SK-N-SH (cell line): ENCODE measurements around the gene UST. TPM values are rescaled to one million over a fixed set of nuclear protein-coding genes. Genes with fewer than 3 reads are reported as not detected.

Experiments used
- CTCF ChIA-PET: fragments of 300-600, 350-600 bp; formaldehyde crosslinking; extraction: SDS; loops from one replicate; lab custom pipeline; 2021; lab: Yijun Ruan, JAX
- POLR2A ChIA-PET: fragments of 350-600 bp; sonication (Branson Sonifier 250); formaldehyde crosslinking; extraction: SDS; loops from one replicate; lab custom pipeline; 2020; ENCODE audit warnings: antibody characterized with exemption, inconsistent platforms; lab: Yijun Ruan, JAX
- DNase-seq: peaks from one replicate; pipeline ENCODE4 v3.0.0; 2012
- H2AFZ ChIP-seq: fragments of 200-600 bp; sonication (generic); 2 replicates; pipeline ENCODE4 v1.8.1; 2016; ENCODE audit warnings: antibody characterized with exemption, mild to moderate bottlenecking, low read depth
- H3F3A ChIP-seq: fragments of 200-600 bp; sonication (generic); replicated peaks from 2 replicates; pipeline ENCODE3; 2016; ENCODE audit warnings: antibody characterized with exemption, mild to moderate bottlenecking; ENCODE audit not compliant: insufficient read depth
- H3K27ac ChIP-seq, 2 experiments: fragments of 200-500 bp in 1 of 2; fragments of 200-600 bp in 1 of 2; sonication (Bioruptor generic) in 1 of 2; sonication (generic), shearing (Covaris generic) in 1 of 2; 2 replicates each; pipeline versions ENCODE4 v1.5.1 to v1.6.1; 2014 to 2016; ENCODE audit warnings: low read depth in 2 of 2, inconsistent platforms in 1 of 2, low read length in 1 of 2, mild to moderate bottlenecking in 1 of 2, mixed read lengths in 1 of 2
- H3K27me3 ChIP-seq: fragments of 200-600 bp; sonication (generic), shearing (Covaris generic); 2 replicates; pipeline ENCODE4 v1.6.1; 2016; ENCODE audit warnings: mixed run types; ENCODE audit not compliant: insufficient read depth
- H3K36me3 ChIP-seq, 2 experiments: fragments of 200-500 bp in 1 of 2; fragments of 200-600 bp in 1 of 2; sonication (Bioruptor generic) in 1 of 2; sonication (generic) in 1 of 2; replicated peaks in 1 of 2; 2 replicates each; pipeline versions ENCODE3 to v1.5.1; 2014 to 2016; ENCODE audit warnings: low read length in 1 of 2, mild to moderate bottlenecking in 1 of 2; ENCODE audit not compliant: insufficient read depth in 2 of 2, control insufficient read depth in 1 of 2
- H3K4me1 ChIP-seq, 2 experiments: fragments of 200-500 bp in 1 of 2; fragments of 200-600 bp in 1 of 2; sonication (Bioruptor generic) in 1 of 2; sonication (generic), shearing (Covaris generic) in 1 of 2; 2 replicates each; pipeline versions ENCODE4 v1.5.1 to v1.6.1; 2014 to 2016; ENCODE audit warnings: low read depth in 1 of 2, low read length in 1 of 2, mixed run types in 1 of 2; ENCODE audit not compliant: insufficient read depth in 2 of 2, control insufficient read depth in 1 of 2
- H3K4me2 ChIP-seq: fragments of 200-600 bp; sonication (generic), shearing (Covaris generic); 2 replicates; pipeline ENCODE4 v1.6.1; 2017; ENCODE audit warnings: mixed run types
- H3K4me3 ChIP-seq, 2 experiments: fragments of 200-500 bp in 1 of 2; fragments of 200-600 bp in 1 of 2; sonication (Bioruptor generic) in 1 of 2; sonication (generic), shearing (Covaris generic) in 1 of 2; 2 replicates each; pipeline versions ENCODE4 v1.5.1 to v1.8.1; 2014 to 2016; ENCODE audit warnings: low read depth in 2 of 2, inconsistent platforms in 1 of 2, low read length in 1 of 2, mild to moderate bottlenecking in 1 of 2, mixed read lengths in 1 of 2, moderate library complexity in 1 of 2
- H3K79me2 ChIP-seq: fragments of 200-600 bp; sonication (generic); 2 replicates; pipeline ENCODE4 v1.8.1; 2017; ENCODE audit warnings: mild to moderate bottlenecking; ENCODE audit not compliant: insufficient read depth
- H3K9ac ChIP-seq: fragments of 200-600 bp; sonication (generic); 2 replicates; pipeline ENCODE4 v1.6.1; 2017; ENCODE audit warnings: mixed run types
- H3K9me2 ChIP-seq: fragments of 200-600 bp; sonication (generic); 2 replicates; pipeline ENCODE4 v1.6.1; 2017; ENCODE audit warnings: mixed run types
- H3K9me3 ChIP-seq: fragments of 200-600 bp; sonication (generic); 2 replicates; pipeline ENCODE4 v1.6.1; 2017; ENCODE audit warnings: mixed run types, mild to moderate bottlenecking, moderate library complexity
- H4K20me1 ChIP-seq: fragments of 200-600 bp; sonication (generic); 2 replicates; pipeline ENCODE4 v1.6.1; 2017; ENCODE audit warnings: mild to moderate bottlenecking, mixed run types; ENCODE audit not compliant: insufficient read depth
- CHD2 ChIP-seq: fragments of 150-350 bp; IDR thresholded peaks from 2 replicates; pipeline ENCODE4 v1.6.1; 2018; ENCODE audit warnings: low read length; ENCODE audit not compliant: partially characterized antibody
- ELF1 ChIP-seq: IDR thresholded peaks from 2 replicates; pipeline ENCODE4 v1.4.0; 2012
- EP300 ChIP-seq, 2 experiments: IDR thresholded peaks; 2 replicates each; pipeline versions ENCODE4 v1.4.0 to v1.6.1; 2012; ENCODE audit warnings: borderline replicate concordance in 1 of 2, low read depth in 1 of 2, low read length in 1 of 2
- FOXM1 ChIP-seq: IDR thresholded peaks from 2 replicates; pipeline ENCODE4 v1.4.0; 2012; ENCODE audit warnings: low read depth, mild to moderate bottlenecking
- GATA2 ChIP-seq: sonication (generic); formaldehyde crosslinking; IDR thresholded peaks from 2 replicates; pipeline ENCODE4 v1.5.0; 2020; ENCODE audit warnings: mild to moderate bottlenecking, missing genetic modification reagents
- JUND ChIP-seq: IDR thresholded peaks from 2 replicates; pipeline ENCODE4 v1.4.0; 2012
- MXI1 ChIP-seq: IDR thresholded peaks from 2 replicates; pipeline ENCODE4 v1.6.1; 2012; ENCODE audit warnings: mild to moderate bottlenecking, low read depth, low read length, improper control_type of control experiment
- NFIC ChIP-seq: IDR thresholded peaks from 2 replicates; pipeline ENCODE4 v1.4.0; 2012; ENCODE audit warnings: borderline replicate concordance
- NRF1 ChIP-seq: IDR thresholded peaks from 2 replicates; pipeline ENCODE4 v1.6.1; 2012; ENCODE audit warnings: low read depth, mild to moderate bottlenecking, low read length
- POLR2AphosphoS5 ChIP-seq: IDR thresholded peaks from 2 replicates; pipeline ENCODE4 v1.6.1; 2012; ENCODE audit warnings: low read depth, low read length
- RAD21 ChIP-seq: IDR thresholded peaks from 2 replicates; pipeline ENCODE4 v1.6.1; 2012; ENCODE audit warnings: mild to moderate bottlenecking, low read length
- RCOR1 ChIP-seq: fragments of 150-350 bp; IDR thresholded peaks from 2 replicates; pipeline ENCODE4 v1.6.1; 2017; ENCODE audit warnings: antibody characterized with exemption, low read length
- RFX5 ChIP-seq: IDR thresholded peaks from 2 replicates; pipeline ENCODE4 v1.6.1; 2012; ENCODE audit warnings: mild to moderate bottlenecking, improper control_type of control experiment, low read length
- RXRA ChIP-seq: IDR thresholded peaks from 2 replicates; pipeline ENCODE4 v1.4.0; 2012; ENCODE audit warnings: low read depth, mild to moderate bottlenecking, borderline replicate concordance
- SMC3 ChIP-seq: IDR thresholded peaks from 2 replicates; pipeline ENCODE4 v1.6.1; 2012; ENCODE audit warnings: low read depth, low read length, improper control_type of control experiment
- TAF1 ChIP-seq: IDR thresholded peaks from 2 replicates; pipeline ENCODE4 v1.6.1; 2012; ENCODE audit warnings: low read depth, mild to moderate bottlenecking, low read length, moderate library complexity, borderline replicate concordance
- TCF12 ChIP-seq: IDR thresholded peaks from 2 replicates; pipeline ENCODE4 v1.4.0; 2012
- TEAD4 ChIP-seq: IDR thresholded peaks from 2 replicates; pipeline ENCODE4 v1.4.0; 2012; ENCODE audit warnings: mild to moderate bottlenecking, borderline replicate concordance; ENCODE audit not compliant: insufficient read depth
- WGBS: methylation state at CpG from one replicate; pipeline ENCODE4 v1.1.6; 2017; ENCODE audit warnings: low lambda C conversion rate; 5-methylcytosine and 5-hydroxymethylcytosine counted together
- polyA plus RNA-seq, 3 experiments: library from polyadenylated mRNA; depleted of rRNA; stranded (reverse); fragments of >200 nt; gene quantifications; 2 replicates each; pipeline ENCODE4 v1.2.3, GENCODE V29; 2012
- TF ChIP-seq, protein P1 (sequence below): IDR thresholded peaks from 2 replicates; pipeline ENCODE4 v1.4.0; 2012; ENCODE audit warnings: low read depth
- TF ChIP-seq, protein P2 (sequence below): fragments of 200-600 bp; sonication (generic); IDR thresholded peaks from 2 replicates; pipeline ENCODE4 v1.6.1; 2017; ENCODE audit warnings: antibody characterized with exemption, mild to moderate bottlenecking, moderate library complexity
- TF ChIP-seq, protein P3 (sequence below): IDR thresholded peaks from 2 replicates; pipeline ENCODE4; 2012

The UST gene
- polyA plus RNA-seq, 1 of the 3 experiments (the other 2 are of a cell fraction): 1.7 TPM

DNA sequence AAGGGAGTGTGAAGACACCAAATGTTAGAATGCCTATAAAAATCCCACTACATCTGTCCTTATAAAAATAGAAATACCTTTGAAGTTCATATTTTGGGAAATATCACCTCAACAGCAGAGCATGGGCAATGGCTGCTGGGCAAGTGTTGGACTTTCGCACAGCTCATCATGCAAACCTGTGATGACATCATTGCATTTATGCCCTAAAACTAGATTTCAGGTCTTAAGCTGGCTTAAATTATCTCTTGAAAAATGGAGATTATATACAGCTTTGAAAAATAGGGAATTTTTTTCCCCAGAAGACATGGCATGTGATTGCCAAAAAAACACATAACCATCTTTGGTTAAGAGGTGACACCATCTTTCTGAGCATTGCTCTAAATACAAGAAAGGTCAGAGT is 197.8 kb downstream of the UST start:
- Histone ChIP-seq H3K27me3 (no peaks in the 10 kb centered on the region; the same call in 1 of the 2 replicates), H3K9ac (no peak overlapping the region), H3K4me3 (no peak overlapping the region), H3F3A (peaks cover 3% of the 10 kb centered on the region), H3K36me3 (no peaks in the 10 kb centered on the region), H3K9me2 (no peaks in the 10 kb centered on the region), H4K20me1 (no peaks in the 10 kb centered on the region)
- 48% methylated on average over 1 of the region's 1 CpG for WGBS
- TF ChIP-seq MXI1: no peak
- TF ChIP-seq, protein P1, sequence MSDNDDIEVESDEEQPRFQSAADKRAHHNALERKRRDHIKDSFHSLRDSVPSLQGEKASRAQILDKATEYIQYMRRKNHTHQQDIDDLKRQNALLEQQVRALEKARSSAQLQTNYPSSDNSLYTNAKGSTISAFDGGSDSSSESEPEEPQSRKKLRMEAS: no peak
- no peak for TF ChIP-seq RCOR1
- no peak for TF ChIP-seq CHD2
- TF ChIP-seq, protein P2, sequence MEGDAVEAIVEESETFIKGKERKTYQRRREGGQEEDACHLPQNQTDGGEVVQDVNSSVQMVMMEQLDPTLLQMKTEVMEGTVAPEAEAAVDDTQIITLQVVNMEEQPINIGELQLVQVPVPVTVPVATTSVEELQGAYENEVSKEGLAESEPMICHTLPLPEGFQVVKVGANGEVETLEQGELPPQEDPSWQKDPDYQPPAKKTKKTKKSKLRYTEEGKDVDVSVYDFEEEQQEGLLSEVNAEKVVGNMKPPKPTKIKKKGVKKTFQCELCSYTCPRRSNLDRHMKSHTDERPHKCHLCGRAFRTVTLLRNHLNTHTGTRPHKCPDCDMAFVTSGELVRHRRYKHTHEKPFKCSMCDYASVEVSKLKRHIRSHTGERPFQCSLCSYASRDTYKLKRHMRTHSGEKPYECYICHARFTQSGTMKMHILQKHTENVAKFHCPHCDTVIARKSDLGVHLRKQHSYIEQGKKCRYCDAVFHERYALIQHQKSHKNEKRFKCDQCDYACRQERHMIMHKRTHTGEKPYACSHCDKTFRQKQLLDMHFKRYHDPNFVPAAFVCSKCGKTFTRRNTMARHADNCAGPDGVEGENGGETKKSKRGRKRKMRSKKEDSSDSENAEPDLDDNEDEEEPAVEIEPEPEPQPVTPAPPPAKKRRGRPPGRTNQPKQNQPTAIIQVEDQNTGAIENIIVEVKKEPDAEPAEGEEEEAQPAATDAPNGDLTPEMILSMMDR: no peak
- no peak for TF ChIP-seq NRF1
- no peak for TF ChIP-seq POLR2AphosphoS5
- TF ChIP-seq RFX5: no peak
- TF ChIP-seq ELF1: no peak
- TF ChIP-seq TEAD4: no peak
- TF ChIP-seq TCF12: no peak
- TF ChIP-seq SMC3: no peak
- no peak for TF ChIP-seq EP300 (IDR thresholded peaks at IDR 0.05; ENCODE audit: borderline replicate concordance in 1 of 2, low read depth in 1 of 2, low read length in 1 of 2)
- no peak for TF ChIP-seq RXRA
- TF ChIP-seq, all 33 proteins: peak for 0
- CTCF ChIA-PET: interaction anchor here (1.1 kb wide), 1 partner anchor 384 kb away, joined by 4 read pairs; no protein-coding TSS in a partner anchor
- Histone ChIP-seq H3K4me2 (no peak overlapping the region), H2AFZ (no peak overlapping the region), H3K9me3 (no peaks in the 10 kb centered on the region), H3K27ac (no peak overlapping the region), H3K4me1 (no peaks in the 10 kb centered on the region), H3K79me2 (no peaks in the 10 kb centered on the region)
- no peak for DNase-seq
- POLR2A ChIA-PET: no interaction called here

DNA sequence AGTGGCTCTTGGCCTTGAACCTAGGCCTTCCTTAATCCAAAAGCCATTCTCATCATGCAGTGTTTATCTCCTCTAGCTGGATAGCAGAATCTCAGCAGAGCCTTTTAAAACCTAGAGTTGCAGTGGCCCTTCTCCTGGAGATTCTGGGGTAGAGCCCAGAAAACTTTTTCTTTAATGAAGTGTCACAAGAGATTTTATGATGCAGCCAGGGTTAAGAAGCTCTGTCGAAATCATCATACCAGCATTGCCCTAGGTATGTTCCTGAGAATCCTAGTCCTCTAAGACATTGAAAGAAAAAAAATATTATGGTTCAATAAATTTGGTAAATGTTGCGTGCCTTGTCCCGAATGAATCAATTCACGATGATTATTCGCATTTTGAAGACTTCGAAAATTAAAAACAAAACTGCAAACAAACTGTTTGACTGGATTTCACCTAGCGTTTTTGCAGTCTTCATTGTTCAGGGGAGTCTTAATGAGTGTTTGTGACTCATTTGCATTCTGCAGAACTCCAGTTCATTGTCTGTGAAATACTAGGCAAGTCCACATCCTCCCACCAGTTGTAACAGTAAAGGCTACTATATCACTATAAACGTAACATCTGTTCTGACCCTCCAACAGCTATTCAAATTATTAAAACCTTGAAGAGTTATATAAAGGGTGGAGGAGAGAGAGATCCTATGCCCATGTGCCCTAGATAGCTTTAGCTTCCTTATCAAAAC is 198.6 kb downstream of the UST start:
- Histone ChIP-seq H3K4me1 (no peaks in the 10 kb centered on the region), H3K79me2 (no peaks in the 10 kb centered on the region), H3F3A (peaks cover 3% of the 10 kb centered on the region), H3K27me3 (no peaks in the 10 kb centered on the region), H3K9me2 (no peaks in the 10 kb centered on the region), H3K4me3 (no peak overlapping the region), H3K27ac (no peak overlapping the region), H2AFZ (no peak overlapping the region), H3K9ac (no peak overlapping the region), H4K20me1 (no peaks in the 10 kb centered on the region), H3K4me2 (no peak overlapping the region), H3K9me3 (no peaks in the 10 kb centered on the region), H3K36me3 (no peaks in the 10 kb centered on the region)
- TF ChIP-seq GATA2 (CRISPR knock-in tag) (no peak), RAD21 (no peak), TAF1 (no peak), RFX5 (no peak), NFIC (no peak), FOXM1 (no peak), JUND (no peak)
- TF ChIP-seq, protein P3, sequence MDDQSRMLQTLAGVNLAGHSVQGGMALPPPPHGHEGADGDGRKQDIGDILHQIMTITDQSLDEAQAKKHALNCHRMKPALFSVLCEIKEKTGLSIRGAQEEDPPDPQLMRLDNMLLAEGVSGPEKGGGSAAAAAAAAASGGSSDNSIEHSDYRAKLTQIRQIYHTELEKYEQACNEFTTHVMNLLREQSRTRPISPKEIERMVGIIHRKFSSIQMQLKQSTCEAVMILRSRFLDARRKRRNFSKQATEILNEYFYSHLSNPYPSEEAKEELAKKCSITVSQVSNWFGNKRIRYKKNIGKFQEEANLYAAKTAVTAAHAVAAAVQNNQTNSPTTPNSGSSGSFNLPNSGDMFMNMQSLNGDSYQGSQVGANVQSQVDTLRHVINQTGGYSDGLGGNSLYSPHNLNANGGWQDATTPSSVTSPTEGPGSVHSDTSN: no peak
- 35% methylated on average over 8 of the region's 8 CpGs for WGBS
- POLR2A ChIA-PET: interaction anchor here (0.7 kb wide), 1 partner anchor 50 kb away, joined by 3 read pairs; no protein-coding TSS in a partner anchor
- no peak for DNase-seq
- CTCF ChIA-PET: interaction anchor here (0.9 kb wide), 1 partner anchor 11 kb away, joined by 3 read pairs; no protein-coding TSS in a partner anchor
